IPS-20b (cell line): ENCODE results near the gene SUMF1.
A peak's percentile ranks its signal among the peaks of the same experiment; 100 is the strongest.
"Not testable (repeated sequence)": the region's sequence is repeated elsewhere in the genome, so short reads cannot be mapped to it uniquely, and the experiment has no call there.

ENCODE experiments used
- H3K27ac ChIP-seq: one replicate; pipeline ENCODE4 v1.5.1; 2013; ENCODE audit warnings: low read length
- H3K27me3 ChIP-seq: 2 replicates; pipeline ENCODE4 v1.6.1; 2013; ENCODE audit warnings: mild to moderate bottlenecking, low read length, inconsistent platforms; ENCODE audit not compliant: insufficient read depth
- H3K36me3 ChIP-seq: 2 replicates; pipeline ENCODE4 v1.6.1; 2013; ENCODE audit warnings: low read depth, mild to moderate bottlenecking, inconsistent platforms, low read length, moderate library complexity; ENCODE audit not compliant: insufficient read depth
- H3K4me1 ChIP-seq: 2 replicates; pipeline ENCODE4 v1.6.1; 2013; ENCODE audit warnings: mild to moderate bottlenecking, control low read depth, inconsistent platforms, low read length, moderate library complexity; ENCODE audit not compliant: insufficient read depth
- H3K4me3 ChIP-seq: 2 replicates; pipeline ENCODE4 v1.5.1; 2013; ENCODE audit warnings: mild to moderate bottlenecking, low read length, inconsistent platforms
- H3K9ac ChIP-seq: 2 replicates; pipeline ENCODE4 v1.6.1; 2013; ENCODE audit warnings: low read depth, mild to moderate bottlenecking, inconsistent platforms, low read length, moderate library complexity
- H3K9me3 ChIP-seq: 2 replicates; pipeline ENCODE4 v1.6.1; 2013; ENCODE audit warnings: mild to moderate bottlenecking, low read depth, low read length, inconsistent platforms; ENCODE audit not compliant: insufficient read depth

SUMF1 gene

DNA sequence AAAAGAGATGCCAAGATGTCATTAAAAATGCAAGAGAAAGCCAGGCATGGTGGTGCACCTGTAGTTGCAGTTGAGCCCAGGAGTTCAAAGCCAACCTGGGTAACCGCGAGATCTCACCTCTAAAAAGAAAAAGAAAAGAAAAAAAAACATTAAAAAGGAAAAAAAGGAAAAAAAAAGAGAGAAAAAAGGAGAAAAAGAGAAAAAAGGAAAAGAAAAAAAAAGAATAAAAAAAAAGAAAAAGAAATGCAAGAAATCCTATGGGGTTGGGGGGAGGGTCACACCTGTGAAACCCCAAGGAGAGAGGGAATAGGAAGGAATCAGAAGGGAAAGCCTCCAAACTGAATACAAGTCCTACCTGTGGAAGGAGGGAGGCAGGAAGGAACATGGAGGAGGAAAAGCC is 5.2 kb upstream of the SUMF1 start:
- Histone ChIP-seq H3K4me3 (no peak overlapping the region), H3K27ac (no peak overlapping the region), H3K9me3 (no peaks in the 10 kb centered on the region), H3K4me1 (no peaks in the 10 kb centered on the region; the same call in 1 of the 2 replicates), H3K9ac (no peak overlapping the region), H3K36me3 (no peaks in the 10 kb centered on the region), H3K27me3 (no peaks in the 10 kb centered on the region)

DNA sequence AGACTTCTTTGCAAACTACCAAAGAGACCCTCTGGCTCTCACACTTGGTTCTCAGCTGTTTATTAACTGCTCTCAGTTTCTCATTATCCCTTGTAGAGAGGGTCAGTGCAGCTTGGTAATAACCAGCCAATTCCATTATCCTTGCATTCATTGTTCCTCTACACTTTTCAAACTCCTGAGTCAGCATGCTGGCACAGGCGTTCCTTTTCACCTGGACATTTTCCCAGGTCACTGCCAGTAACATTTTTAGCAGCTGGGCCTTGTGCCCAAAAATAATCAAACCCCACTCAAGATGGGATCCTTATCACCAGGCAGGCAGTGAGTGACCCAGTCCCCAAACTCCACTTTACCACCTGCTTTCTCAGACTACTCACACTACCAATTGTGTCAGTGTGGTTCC is 4.8 kb upstream of the SUMF1 start:
- Histone ChIP-seq H3K27ac (no peak overlapping the region), H3K4me3 (no peak overlapping the region), H3K9me3 (no peaks in the 10 kb centered on the region), H3K36me3 (no peaks in the 10 kb centered on the region), H3K27me3 (no peaks in the 10 kb centered on the region), H3K4me1 (no peaks in the 10 kb centered on the region; the same call in 1 of the 2 replicates), H3K9ac (no peak overlapping the region)

DNA sequence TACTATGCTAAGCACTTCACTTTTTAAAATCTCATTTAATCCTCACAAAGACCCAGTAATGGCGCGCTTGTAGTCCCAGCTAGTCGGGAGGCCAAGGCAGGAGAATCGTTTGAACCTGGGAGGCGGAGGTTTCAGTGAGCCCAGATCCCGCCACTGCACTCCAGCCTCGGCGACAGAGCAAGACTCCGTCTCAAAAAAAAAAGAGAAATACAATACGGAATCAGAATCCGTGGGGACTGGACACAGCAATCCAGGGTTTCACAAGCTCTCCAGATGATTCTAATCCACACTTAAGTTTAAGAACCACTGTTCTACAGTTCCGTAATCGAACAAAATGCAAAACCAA is 426 bp upstream of the SUMF1 start:
- Histone ChIP-seq H3K27me3 (no peaks in the 10 kb centered on the region), H3K9me3 (no peaks in the 10 kb centered on the region), H3K36me3 (no peaks in the 10 kb centered on the region), H3K9ac (peak overlapping the region; percentile 80; the same call in 1 of the 2 replicates), H3K4me1 (no peaks in the 10 kb centered on the region; the same call in 1 of the 2 replicates), H3K27ac (peak overlapping the region; percentile 59), H3K4me3 (peak overlapping the region; percentile 92)

DNA sequence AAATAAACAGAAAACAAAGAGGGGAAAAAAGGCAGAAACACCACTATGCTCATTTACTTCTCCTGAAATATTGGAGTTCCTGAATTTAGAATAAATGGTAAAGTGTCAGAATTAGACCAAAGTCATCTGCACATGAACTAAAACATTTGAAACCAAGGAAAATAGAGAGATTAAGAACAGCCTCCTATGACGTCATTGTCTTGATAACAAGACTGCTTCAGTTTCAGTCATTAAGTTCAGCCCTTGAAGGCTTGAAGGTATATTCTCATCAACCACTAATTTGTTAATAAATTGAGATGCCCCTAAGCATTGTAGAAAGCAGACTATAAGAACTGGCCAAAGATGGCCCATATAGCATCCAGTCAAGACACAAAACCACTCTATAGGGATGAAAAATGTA is 2.5 kb downstream of the SUMF1 start:
- H3K9me3 ChIP-seq, result no peaks in the 10 kb centered on the region
- H3K4me1 ChIP-seq, result no peaks in the 10 kb centered on the region; the same call in 1 of the 2 replicates
- no peaks in the 10 kb centered on the region for H3K36me3 ChIP-seq
- no peaks in the 10 kb centered on the region for H3K27me3 ChIP-seq
- H3K4me3 ChIP-seq, result no peak overlapping the region
- no peak overlapping the region for H3K9ac ChIP-seq
- no peak overlapping the region for H3K27ac ChIP-seq

DNA sequence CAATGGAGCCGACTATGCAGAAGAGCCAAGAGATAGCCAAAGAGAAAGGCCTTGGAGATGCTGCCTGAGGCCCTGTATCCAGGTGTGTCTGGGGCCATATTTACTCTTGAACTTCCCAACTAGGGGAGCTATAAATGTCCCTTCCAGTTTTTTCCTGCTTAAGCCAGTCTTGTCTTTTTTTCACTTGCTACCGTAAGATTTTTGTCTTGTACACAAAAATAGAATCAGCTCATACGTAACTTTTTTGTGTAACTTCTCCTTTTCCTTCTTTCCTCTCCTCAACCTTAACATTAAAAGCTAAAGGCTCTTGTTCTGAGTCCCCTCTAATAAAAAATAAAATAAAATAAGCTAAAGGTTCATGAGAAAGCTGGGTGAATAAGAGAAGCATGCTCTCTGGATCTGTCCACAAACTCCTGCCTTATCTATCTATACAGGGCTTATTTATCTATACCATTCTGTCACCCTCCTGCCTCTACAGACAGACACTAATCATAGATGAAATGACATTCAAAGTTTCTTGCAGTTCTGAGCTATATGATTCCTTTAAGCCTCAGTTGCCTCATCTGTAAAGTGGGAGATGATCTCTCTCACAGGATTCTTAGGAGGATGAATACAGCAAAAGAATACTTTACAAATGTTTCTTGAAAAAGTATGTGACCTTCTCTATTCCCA is 4.6 kb downstream of the SUMF1 start:
- H3K4me3 ChIP-seq, result no peak overlapping the region
- no peaks in the 10 kb centered on the region for H3K36me3 ChIP-seq
- H3K4me1 ChIP-seq, result no peaks in the 10 kb centered on the region; the same call in 1 of the 2 replicates
- no peak overlapping the region for H3K9ac ChIP-seq
- H3K27me3 ChIP-seq, result no peaks in the 10 kb centered on the region
- no peaks in the 10 kb centered on the region for H3K9me3 ChIP-seq
- H3K27ac ChIP-seq, result no peak overlapping the region

DNA sequence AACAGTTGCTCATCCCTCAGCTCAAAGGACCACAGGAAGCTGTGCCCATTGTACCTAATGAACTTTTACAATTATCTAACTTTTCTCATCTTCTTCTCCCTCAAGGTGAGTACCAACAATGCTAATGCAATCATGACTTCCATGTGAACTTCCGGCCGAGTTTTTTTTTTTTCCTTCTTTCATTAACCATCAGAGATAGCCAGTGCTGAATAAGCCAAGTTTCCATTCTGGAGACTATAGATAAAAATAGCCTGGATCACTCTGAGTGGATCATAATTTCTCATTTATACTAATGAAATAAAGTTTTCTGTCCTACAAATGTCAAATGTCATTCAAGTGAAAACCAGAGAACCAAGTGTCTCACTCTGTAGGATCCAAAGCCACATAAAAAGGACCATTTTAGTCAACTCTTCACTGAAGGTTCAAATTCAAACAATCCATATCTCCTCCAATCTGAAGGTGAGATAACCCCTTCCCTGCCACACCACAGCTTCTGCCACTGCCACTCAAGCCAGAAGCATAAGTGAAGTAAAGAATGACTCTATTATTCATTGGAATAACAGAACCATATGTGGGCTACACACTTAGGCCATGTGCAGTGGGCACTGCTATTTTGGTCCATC is 5.5 kb downstream of the SUMF1 start:
- no peaks in the 10 kb centered on the region for H3K4me1 ChIP-seq
- no peaks in the 10 kb centered on the region for H3K9me3 ChIP-seq
- H3K4me3 ChIP-seq, result no peak overlapping the region
- no peak overlapping the region for H3K27ac ChIP-seq
- no peaks in the 10 kb centered on the region for H3K36me3 ChIP-seq
- no peaks in the 10 kb centered on the region for H3K27me3 ChIP-seq
- H3K9ac ChIP-seq, result no peak overlapping the region

DNA sequence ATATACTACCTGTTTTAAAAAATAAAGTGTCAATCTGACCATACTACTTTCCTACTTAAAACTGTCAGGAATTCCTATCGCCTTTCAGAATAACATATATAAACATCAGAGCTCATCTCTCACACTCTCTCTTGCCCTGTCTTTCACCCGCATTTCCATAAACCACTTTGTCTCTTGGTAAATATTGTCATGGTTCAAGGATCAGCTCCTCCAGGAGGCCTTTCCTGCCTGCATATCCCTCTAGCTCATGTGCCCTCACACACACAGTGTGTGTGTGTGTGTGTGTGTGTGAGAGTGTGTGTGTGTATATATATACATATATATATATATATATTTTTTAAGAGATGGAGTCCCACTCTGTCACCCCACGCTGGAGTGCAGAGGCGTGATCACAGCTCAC is 6.7 kb downstream of the SUMF1 start:
- Histone ChIP-seq H3K27ac (no peak overlapping the region), H3K4me3 (no peak overlapping the region)

DNA sequence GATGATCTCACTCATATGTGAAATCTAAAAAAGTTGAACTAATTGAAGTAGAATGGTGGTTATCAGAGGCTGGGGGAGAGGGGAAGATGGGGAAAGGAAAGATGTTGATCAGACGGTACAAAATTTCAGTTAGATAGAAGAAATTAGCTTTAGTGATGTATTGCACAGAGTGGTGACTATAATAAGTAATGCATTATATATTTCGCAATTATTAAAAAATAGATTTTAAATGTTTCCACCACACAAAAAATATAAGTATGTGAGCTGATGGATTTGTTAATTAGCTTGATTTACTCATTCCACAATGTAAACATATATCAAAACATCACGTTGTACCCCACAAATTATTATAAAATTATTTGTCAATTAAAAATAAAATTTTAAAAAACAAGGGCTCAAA is 8.1 kb downstream of the SUMF1 start:
- Histone ChIP-seq H3K4me3 (no peak overlapping the region), H3K27me3 (no peaks in the 10 kb centered on the region), H3K36me3 (no peaks in the 10 kb centered on the region), H3K27ac (no peak overlapping the region), H3K9ac (no peak overlapping the region), H3K9me3 (no peaks in the 10 kb centered on the region), H3K4me1 (no peaks in the 10 kb centered on the region)

More for the DNA sequence above, 6.7 kb downstream of the SUMF1 start:
- Histone ChIP-seq H3K9me3 (no peaks in the 10 kb centered on the region), H3K36me3 (no peaks in the 10 kb centered on the region), H3K9ac (no peak overlapping the region), H3K27me3 (no peaks in the 10 kb centered on the region), H3K4me1 (no peaks in the 10 kb centered on the region)

DNA sequence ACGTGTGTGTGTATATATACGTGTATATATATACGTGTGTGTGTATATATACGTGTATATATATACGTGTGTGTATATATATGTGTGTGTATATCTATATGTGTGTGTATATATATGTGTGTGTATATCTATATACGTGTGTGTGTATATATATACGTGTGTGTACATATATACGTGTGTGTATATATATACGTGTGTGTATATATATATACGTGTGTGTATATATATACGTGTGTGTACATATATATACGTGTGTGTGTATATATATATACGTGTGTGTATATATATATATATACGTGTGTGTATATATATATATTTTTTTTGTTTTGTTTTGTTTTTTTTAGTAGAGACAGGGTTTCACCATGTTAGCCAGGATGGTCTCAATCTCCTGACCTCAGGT is 10.3 kb downstream of the SUMF1 start:
- not testable (repeated sequence) for H3K27ac ChIP-seq, H3K4me1 ChIP-seq, H3K27me3 ChIP-seq, H3K4me3 ChIP-seq, H3K9me3 ChIP-seq, H3K36me3 ChIP-seq, H3K9ac ChIP-seq

DNA sequence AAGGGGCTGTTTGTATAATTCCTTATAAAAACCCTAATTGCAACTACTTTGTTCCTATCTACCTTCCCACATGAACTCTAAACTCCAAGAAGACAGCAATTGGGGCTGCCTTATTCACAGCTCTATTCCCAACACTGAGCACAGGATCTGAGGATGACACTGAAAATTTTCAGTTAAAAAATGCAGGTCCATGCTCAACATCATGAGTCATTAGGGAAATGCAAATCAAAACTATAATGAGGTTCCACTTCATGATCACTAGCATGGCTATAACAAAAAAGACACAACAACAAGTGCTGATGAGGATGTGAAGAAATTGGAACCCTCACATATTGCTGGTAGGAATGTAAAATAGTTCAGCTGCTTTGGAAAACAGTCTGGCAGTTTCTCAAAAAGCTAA is 12.9 kb downstream of the SUMF1 start:
- no peaks in the 10 kb centered on the region; the same call in 1 of the 2 replicates for H3K36me3 ChIP-seq
- H3K4me1 ChIP-seq, result no peaks in the 10 kb centered on the region
- no peak overlapping the region for H3K4me3 ChIP-seq
- H3K27ac ChIP-seq, result no peak overlapping the region
- no peaks in the 10 kb centered on the region for H3K27me3 ChIP-seq
- no peaks in the 10 kb centered on the region for H3K9me3 ChIP-seq
- H3K9ac ChIP-seq, result no peak overlapping the region

DNA sequence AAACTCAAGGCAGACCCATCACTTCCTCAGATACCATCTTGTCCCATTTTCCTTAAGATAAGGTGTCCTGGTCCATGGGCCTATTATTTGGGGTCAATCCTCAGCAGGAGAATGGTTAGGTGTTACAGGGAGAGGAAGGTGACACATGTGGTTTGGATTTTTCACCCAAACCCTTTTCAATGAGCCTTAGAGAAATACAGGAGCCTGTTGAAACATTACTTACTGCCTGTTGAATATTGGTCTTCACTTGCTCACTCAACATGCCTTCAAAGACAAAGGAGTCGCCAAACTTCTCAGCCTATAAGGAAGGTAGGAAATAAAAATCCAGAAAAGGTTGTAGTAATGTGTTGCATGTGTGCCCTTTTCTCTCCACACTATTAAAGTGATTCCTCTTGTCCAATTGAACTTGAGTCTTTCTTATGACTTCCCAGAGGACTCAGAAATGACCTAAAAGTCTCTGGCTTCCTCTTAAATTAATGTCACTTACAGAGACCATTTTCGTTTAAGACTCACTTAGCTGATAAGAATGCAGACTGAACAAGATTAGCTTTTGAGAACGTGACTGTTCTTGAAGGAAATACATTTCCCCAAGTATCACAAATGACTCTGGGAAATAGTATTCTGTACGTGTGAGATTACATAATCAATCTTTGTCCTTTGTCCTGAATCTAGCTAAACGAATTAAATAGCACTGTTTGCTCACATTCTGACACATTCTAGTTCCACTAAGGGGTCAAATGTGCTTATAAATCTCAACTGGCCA is 17.8 kb downstream of the SUMF1 start:
- Histone ChIP-seq H3K4me3 (no peak overlapping the region), H3K27ac (no peak overlapping the region), H3K36me3 (no peaks in the 10 kb centered on the region; the same call in 1 of the 2 replicates), H3K9me3 (no peaks in the 10 kb centered on the region), H3K27me3 (no peaks in the 10 kb centered on the region), H3K4me1 (peaks cover 12% of the 10 kb centered on the region), H3K9ac (no peak overlapping the region)

DNA sequence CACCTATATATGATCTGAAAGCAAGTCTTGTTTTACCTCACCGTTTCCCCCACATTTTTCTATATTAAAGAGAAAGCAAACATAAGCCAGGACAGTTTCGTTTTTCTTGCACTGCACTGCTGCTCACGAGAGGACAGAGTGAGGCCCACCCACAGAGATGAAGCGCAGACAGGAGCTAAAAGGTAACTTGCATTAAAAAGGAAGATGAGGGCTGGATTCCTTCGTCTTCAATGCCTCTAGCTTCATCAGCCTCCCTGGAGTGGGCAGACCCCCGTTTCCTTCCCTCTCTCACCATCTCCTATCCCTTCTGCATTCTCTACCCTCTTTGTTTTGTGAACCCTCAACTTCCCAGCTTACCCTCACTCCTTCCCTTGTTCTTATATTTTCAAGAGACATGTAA is 18.9 kb downstream of the SUMF1 start:
- Histone ChIP-seq H3K9ac (peak overlapping the region; percentile 14; the same call in 1 of the 2 replicates), H3K4me3 (peak overlapping the region; percentile 49), H3K4me1 (peaks cover 12% of the 10 kb centered on the region), H3K9me3 (no peaks in the 10 kb centered on the region), H3K36me3 (no peaks in the 10 kb centered on the region; the same call in 1 of the 2 replicates), H3K27ac (no peak overlapping the region), H3K27me3 (no peaks in the 10 kb centered on the region)
